GM19193 (cell line): ENCODE results near the gene PLCH1.

Source experiments
- POLR2A ChIP-seq: IDR thresholded peaks from 4 replicates; pipeline ENCODE4 v1.6.1; 2011; ENCODE audit not compliant: insufficient read depth, insufficient read length; ENCODE audit errors: extremely low read depth

Gene PLCH1

DNA sequence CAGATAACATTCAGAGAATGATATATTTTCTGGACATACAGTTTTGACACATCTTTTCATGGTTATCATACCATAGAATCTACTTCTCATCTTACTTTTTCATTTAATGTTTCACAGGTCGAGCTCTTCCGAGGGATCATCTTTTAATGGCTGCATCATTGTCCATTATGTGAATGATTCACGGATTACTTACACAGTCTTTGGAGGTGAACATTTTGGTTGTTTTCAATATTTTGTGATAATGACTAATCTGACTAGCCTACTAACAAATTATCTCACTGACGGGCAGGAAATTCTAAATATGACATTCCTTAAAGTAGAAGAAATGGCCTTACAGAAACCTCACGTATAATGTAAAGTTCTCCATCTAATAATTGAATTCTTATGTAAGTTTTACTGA lies 242.2 kb downstream of the PLCH1 start:
- TF ChIP-seq POLR2A = no peak

DNA sequence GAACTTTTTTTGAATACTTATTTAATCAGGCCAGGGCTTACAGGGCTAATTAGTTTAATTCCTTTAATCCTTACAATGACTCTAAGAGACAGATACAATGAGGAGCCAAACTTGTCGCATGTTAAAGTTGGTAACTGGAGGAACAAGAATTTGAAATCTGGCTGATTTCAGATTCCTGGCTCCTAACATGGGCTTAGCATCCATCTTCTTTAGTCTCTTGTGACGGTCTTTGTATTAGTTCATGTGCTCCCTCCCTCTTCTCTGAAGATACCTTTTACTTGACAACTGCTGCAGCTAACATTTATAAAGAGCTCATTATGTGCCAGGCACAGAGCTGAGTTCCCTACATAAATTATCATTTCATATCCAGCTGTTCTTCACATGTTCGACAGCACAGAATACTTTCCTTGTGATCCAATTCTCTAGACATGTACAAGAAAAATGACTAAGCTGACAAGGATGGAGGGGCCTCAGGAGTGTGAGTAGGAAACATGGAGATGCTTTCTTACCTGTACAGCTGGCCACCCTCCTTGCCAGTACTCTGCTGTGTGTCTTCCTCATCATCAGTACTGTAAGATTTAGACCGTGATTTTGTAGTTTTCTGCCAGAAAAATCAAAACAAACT lies 244.6 kb downstream of the PLCH1 start:
- TF ChIP-seq POLR2A = no peak

DNA sequence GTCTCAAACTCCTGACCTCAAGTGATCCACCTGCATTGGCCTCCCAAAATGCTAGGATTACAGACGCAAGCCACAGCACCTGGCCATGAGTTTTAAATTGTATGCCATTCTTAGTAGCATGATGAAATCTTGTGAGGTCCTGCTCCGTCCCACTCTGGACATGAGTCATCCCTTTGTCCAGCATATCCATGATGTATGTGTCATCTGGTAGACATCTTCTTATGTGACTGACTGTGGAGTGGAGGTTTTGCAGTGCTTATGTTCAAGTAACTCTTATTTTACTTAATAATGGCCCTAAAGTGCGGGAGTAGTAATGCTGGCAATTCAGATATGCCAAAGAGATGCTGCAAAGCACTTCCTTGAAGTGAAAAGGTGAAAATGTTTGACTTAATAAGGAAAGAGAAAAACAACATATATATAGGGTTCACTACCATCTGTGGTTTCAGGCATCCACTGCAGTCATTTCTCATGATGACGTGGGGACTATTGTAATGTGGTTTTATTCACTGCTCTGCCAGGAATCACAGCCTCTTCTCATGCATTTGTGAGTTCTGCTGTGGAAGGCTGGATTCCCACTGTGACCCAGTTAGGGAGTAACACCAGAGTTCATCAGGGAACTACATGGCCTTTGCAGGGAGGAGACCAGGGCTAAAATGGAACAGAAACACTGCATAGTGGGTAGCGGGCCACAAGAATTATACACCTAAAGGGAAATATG lies 246.8 kb downstream of the PLCH1 start:
- TF ChIP-seq POLR2A = no peak

DNA sequence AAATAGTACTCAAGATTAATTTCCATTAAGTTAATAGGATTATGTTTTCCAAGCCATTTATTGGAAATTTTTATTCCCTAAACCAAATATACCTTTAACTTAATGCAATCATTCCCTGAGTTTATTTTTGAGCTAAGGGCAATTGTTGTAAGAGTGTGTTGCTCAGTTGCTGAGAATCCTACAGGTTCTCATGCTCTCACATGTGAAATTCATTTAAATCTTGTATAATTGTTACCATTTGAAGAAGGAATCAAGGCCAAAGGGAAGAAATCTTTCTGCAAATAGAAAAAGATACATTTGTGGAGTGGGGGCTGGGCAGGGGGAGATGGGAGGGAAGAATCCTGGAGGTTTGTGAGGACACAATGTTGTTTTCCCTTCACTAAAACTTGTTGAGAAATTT lies 248.7 kb downstream of the PLCH1 start:
- no peak for TF ChIP-seq POLR2A

DNA sequence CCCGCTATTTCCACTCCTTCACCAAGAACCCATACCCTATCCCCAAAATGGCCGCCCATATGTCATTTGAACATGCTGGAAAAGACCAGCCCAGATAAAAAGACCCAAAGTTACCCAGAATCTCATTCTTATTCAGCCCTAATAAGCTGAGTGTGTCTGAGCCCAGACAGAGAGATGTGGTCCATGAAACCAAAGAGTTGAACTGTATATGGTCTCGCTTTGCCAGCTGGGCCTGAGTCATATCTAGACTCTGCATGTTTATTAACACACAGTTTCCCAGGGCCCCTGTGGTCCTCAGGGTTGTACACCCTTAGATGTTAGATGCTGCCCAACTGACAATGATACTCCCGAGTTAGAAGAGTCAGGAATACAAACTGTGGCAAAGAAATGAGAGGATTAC lies 249.5 kb downstream of the PLCH1 start:
- no peak for TF ChIP-seq POLR2A

DNA sequence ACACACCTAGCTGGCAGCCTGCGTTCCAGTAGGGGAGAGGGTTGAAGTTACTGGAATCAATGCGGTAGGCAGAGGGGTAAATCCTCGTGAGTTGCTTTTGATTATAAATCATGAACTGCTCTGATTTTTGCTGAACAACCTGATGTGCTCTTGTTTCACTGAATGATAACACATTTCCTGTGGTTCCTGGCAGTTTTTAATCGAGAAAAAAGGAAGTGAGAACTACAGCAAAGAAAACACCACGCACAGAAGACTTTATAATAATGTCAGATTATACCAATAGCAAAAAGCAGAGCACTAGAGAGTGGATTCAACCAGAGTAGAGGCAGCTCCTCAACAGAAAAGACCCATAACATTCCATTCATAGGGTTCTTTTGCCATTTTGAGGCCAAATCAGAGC lies 250.5 kb downstream of the PLCH1 start:
- no peak for TF ChIP-seq POLR2A

DNA sequence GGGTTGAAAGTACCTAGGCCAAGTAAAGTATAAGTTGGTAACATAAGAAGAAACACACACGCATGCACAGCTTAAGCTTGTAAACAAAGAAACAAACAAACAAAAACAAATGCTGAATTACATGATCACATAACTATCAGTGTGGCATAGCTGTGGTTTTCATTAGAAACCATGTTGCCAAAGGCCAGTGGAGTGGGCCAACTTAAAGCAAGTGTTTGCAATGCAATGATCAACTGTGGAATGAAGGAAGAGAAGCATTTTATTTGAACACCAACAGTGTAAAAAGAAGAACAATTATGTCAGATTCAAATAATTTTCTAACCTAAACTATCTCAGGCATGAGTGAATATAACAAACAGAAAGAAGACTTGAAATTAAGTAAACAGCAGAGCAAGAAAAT lies 252.0 kb downstream of the PLCH1 start:
- no peak for TF ChIP-seq POLR2A

DNA sequence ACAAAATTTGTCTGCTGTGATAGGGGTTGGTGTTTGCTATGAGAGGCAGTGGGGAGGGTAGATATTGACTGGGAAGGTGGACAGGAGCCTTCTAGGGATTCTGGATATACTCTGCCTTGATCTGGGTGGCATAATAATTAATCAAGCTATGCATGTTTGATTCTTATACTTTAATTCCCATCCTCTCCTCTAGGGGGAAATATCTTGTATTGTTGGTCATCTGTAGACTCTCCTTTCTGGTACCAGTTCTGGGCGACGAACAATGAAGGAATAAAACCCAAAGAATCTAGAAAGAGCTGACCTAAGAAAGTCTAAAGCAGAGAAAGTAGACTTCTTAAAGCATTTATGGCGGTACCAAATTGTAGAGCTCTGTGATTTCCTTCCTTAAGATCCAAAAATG lies 253.2 kb downstream of the PLCH1 start:
- TF ChIP-seq POLR2A = no peak

DNA sequence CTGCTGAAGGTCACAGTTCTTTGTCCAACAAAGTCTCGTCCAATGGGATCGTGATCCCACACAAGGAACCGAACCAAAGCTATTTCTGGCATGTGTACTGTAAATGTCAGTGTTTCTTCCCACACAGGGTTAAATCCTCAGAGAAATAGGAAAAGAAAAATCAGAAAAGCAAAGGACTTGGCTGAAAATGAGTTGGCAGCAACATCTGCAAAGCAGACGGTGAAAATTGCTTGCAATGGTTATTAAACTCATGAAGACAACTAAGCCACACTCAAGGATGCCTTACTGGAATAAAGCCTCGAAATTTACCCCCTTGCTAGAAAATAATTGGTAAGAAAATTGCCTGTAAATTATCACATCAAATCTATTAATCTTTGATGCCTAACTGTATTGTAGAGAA lies 256.2 kb downstream of the PLCH1 start:
- TF ChIP-seq POLR2A = no peak

DNA sequence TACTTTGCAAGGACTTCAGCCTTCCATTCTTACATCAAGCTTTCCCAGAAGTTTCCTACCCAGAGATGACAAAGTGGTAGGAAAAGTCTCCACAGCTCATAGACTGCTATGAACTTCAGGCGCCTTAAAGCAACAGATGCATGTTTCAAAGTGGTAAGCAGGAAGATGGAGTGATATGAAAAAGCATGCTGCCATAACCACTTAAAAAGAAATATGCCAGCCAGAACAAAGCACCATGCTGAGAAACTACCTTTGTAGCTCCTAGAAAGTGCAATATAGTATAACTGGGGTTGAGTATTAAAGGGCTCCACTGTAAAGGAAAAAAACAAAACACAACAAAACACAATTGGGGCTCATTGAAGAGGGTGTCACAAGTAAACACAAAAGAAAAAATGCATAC lies 259.0 kb downstream of the PLCH1 start:
- TF ChIP-seq POLR2A = no peak

DNA sequence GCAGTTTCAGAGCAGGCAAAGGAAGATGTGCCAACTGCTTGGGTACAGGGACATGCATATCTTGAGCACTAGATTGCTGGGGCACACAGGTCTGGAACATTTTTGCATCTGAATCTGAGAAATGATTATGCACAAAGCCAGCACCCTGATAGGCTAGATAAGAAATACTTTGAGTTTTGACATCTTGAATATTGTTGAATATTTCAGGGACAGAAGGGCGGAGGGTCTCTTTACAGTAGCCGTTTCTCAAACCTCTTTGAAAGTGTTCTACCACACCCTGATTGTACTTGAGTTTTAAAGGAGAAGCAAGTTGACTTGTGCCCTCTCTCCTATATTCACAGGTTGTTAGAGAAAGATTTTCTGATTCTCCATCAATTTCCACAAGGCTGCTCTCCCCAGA lies 263.3 kb downstream of the PLCH1 start:
- TF ChIP-seq POLR2A = no peak

DNA sequence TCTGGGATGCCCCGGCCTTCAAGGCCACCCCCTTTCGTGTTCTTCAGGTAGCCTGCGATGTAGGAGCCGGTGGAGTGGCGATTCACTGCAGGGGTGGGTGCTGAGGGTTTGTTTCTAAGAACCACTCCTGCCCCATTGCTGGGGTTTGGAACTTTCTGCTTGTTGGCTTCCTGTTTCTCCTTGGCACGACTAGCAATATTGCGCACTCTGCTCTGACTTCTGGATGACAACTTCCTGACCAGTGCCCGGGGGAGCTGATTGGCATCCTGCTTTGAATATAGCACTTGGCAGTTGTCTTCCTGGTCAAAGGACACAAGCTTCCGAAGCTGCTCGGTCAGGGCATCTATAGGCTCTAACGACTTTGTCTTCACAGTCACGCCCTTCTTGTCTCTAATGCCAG lies 263.8 kb downstream of the PLCH1 start:
- no peak for TF ChIP-seq POLR2A

DNA sequence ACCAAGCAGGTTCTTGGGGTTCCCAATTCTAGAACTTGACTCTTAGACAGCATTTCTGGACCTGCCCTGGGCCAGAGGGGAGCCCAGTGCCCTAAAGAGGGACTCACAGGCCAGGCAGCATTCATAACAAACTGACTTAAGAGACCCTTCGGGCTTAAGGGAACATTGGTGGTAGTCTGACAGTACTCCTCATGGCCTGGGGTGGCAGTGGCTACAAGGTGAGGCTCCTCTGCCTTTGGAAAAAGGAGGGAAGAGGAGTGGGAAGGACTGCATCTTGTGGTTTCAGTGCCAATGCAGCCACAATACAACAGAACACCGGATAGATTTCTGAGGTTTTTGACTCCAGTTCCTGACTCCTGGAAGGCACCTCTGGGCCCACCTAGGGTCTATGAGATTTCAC lies 279.2 kb downstream of the PLCH1 start:
- TF ChIP-seq POLR2A = no peak

DNA sequence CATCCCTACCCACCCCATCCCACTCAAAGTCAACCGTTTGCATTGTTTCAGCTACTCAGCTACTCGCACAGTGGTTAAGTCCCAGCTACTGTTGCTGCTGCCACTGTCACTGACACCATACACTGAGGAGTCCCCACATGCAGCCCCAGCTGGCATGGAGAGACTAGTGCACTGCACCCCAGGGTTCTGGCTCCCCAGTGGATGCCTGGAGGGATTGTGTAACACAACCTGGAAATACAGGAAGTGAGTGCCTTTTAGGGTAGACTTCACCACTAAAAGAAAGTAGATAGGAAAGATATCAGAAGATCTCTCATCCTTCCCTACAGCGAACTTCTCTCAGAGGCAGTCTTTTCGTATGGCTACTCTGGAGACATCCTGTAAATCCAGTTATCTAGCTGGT lies 282.2 kb downstream of the PLCH1 start:
- TF ChIP-seq POLR2A = no peak

DNA sequence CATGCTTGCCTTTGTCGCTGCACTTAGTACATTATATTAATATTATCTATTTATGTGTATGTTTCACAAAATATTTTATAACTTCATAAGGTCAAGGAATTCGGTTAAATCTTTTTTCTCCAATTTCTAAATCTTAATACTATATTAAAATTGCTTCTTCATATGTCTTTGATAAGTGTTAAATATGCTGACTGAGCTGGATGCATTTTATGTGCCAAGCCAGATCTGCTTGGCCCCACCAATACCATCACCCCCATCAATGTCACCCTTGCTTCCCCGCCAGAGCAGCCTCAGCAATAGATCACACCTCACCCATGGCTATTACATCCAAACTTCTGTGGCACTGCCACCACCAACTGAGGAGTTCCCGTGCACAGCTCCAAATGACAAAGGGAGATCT lies 287.3 kb downstream of the PLCH1 start:
- TF ChIP-seq POLR2A = no peak

DNA sequence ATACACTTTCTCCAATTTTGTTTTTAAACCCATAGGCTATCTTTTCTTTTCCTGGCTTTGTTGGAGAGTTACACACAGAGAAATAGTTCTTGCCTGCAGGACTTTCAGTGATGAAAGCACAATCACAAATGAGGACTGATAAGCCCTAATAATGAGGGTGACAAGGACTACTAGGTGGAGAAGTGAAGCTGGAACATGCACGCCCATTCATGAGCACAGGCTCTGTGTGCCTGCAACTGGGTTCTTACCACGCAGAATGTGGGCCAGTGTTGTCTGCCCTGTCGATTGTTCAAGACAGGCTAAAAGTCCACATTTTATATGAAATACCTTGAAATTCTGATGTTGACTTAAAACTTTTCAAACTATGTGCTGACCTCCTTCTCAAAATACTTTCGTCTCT lies 289.1 kb downstream of the PLCH1 start:
- TF ChIP-seq POLR2A = no peak

DNA sequence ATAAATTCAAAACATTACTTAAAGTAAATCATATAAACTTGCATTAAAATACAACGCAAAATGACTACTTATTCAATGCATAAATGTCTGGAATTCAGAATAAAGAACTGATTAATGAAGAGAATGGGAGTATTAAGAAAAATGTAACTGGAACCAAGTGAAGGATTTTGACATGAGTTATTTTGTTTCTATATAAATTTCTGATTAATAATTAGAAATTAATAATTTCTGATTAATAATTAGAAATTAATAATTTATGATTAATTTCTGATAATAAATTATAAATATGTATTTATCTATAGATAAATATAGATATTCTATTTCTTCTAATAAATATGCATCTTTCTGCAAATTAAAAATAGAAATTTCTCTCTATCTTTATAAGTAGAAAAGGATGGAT lies 291.4 kb downstream of the PLCH1 start:
- no peak for TF ChIP-seq POLR2A
